Spleen (tissue), 7 donors: Measurements from ENCODE around the gene ATXN10.

Experiments used
- POLR2A ChIP-seq, 3 donors: fragments of 450-650 bp; IDR thresholded peaks; one replicate each; pipeline ENCODE4 v1.5.1; 2017; ENCODE audit warnings: antibody characterized with exemption in 3 of 3, mild to moderate bottlenecking in 1 of 3
- POLR2AphosphoS5 ChIP-seq, 3 donors: sonication (generic); formaldehyde crosslinking; IDR thresholded peaks; one replicate each; pipeline ENCODE4 v1.5.1; 2017; ENCODE audit warnings: antibody characterized with exemption in 3 of 3
- TF ChIP-seq, protein P1 (sequence below), 11 experiments: fragments of 200-600 bp in 7 of 11; fragments of 450-650 bp in 4 of 11; sonication (generic) in 4 of 11; IDR thresholded peaks in 8 of 11; conservative IDR thresholded peaks in 3 of 11; 1 replicate in 7 of 11; 2 replicates in 4 of 11; pipeline versions ENCODE4 v1.4.0 to v1.8.0; 2016 to 2021; ENCODE audit warnings: antibody characterized with exemption in 11 of 11, inconsistent platforms in 4 of 11, mild to moderate bottlenecking in 1 of 11
- donor health status: DM: no; HTN: no; CAD: no; lungs with moderate emphysema.
- donor health status: DM: no; HTN: no; CAD: no.
- donor health status: DM: no; HTN: no; CAD: no.

DNA sequence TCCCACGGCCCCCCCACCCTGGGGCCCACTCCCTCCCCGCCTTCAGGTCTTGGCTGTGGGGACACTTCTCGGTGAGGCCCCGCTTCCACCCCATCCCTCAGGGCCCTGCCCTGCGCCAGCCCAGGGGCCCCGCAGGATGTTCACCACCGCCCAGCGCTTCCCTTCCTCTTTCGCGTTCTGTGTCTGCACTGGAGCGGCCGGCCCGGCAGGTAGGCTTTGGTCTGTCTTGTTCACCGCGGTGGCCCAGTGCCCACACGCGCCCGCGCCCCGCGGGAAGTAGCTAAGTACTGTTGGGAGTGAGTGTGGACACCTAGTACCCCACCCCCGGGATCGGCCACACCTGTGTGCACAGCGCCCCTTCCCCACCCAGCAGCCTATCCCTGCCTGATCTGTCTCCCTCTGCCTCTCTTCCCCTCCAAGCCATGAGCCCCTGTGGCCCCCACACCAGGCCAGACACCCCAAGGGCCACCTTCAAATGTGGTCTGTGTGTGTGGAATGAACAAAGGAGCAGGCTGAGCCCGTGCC is 219.9 kb downstream of the ATXN10 start:
- TF ChIP-seq, protein P1, sequence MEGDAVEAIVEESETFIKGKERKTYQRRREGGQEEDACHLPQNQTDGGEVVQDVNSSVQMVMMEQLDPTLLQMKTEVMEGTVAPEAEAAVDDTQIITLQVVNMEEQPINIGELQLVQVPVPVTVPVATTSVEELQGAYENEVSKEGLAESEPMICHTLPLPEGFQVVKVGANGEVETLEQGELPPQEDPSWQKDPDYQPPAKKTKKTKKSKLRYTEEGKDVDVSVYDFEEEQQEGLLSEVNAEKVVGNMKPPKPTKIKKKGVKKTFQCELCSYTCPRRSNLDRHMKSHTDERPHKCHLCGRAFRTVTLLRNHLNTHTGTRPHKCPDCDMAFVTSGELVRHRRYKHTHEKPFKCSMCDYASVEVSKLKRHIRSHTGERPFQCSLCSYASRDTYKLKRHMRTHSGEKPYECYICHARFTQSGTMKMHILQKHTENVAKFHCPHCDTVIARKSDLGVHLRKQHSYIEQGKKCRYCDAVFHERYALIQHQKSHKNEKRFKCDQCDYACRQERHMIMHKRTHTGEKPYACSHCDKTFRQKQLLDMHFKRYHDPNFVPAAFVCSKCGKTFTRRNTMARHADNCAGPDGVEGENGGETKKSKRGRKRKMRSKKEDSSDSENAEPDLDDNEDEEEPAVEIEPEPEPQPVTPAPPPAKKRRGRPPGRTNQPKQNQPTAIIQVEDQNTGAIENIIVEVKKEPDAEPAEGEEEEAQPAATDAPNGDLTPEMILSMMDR (IDR thresholded peaks at IDR 0.05 in 8 of 11, conservative IDR thresholded peaks at IDR 0.05 in 3 of 11), result no peak
- no peak for TF ChIP-seq POLR2A (IDR thresholded peaks at IDR 0.05)
- no peak for TF ChIP-seq POLR2AphosphoS5 (IDR thresholded peaks at IDR 0.05)
